Measurements from ENCODE around the gene ZNF415.
A peak's percentile ranks its signal among the peaks of the same experiment; 100 is the strongest.
"Not testable (repeated sequence)": the region's sequence is repeated elsewhere in the genome, so short reads cannot be mapped to it uniquely, and the experiment has no call there.

ZNF415 gene

DNA sequence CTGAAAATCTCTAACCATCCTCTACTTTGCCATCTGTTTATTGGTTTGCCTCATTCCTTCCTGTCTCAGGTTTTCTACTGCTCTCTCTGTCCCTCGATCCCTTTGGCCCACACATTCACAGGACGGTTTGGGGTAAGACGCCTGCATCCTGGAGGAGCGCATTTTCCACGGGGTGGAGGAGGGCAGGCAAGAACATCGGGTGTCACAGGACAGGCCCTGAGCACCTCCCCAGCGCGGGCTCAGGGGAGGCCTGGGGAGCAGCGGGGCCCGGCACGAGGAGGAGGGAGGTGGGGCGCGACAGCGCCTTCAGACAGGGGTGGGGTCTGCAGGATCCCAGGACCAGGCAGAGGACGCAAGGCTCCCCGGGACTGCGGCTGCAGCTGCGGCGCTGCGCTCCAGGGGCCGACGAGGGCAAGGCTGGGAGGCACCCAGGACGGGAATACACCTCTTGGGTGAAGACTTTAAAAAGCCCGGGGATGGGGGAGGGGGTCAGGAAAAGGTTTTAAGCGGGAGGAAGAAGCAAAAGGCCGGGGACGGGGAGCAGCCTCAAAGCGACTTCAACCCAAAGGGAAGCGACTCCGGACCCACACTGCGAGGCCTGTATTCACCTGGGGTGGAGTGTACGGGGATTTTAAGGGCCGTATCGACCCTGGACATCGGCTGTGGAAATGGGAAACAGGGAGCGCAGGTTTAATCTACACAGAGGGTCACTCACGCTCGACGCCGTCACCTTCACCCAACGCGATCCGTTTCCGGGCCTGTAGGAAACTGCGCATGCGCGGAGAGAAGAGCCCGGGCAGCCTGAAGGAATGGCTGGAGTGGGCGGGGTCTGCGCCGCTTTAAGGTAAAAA lies at the start of gene ZNF415:
Gene ZNF415 (minus strand): TSS at position 770 of the 851 bp plus-strand sequence. CDS start 10,234 bp downstream, outside the sequence.
- peak; percentile 60 to 72 for DNase-seq

GRCh38 chr19:53182202-53182601 lies 49.5 kb upstream of the ZNF415 start:
- DNase-seq: no peak

- no peak for DNase-seq
These were observed 45.3 kb upstream of the ZNF415 start for GRCh38 chr19:53177986-53178385.

GRCh38 chr19:53172889-53173288 lies 40.2 kb upstream of the ZNF415 start:
- no peak for DNase-seq

DNA sequence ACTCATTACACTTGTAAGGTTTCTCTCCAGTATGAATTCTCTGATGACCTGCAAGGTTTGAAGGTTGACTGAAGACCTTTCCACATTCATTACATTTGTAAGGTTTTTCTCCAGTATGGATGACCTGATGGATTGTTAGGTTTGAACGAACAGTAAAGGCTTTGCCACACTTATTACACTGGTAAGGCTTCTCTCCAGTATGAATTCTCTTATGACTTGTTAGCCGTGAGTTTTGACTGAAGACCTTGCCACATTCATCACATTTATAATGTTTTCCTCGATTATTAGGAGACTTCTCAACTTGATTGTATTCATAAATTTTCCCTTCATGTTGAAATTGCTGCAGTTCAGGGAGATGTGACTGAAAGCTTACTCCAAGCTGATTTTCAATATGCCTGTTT lies 33.0 kb upstream of the ZNF415 start:
- DNase-seq: no peak

- DNase-seq: no peak
These were observed 28.4 kb upstream of the ZNF415 start for GRCh38 chr19:53161123-53161522.

DNA sequence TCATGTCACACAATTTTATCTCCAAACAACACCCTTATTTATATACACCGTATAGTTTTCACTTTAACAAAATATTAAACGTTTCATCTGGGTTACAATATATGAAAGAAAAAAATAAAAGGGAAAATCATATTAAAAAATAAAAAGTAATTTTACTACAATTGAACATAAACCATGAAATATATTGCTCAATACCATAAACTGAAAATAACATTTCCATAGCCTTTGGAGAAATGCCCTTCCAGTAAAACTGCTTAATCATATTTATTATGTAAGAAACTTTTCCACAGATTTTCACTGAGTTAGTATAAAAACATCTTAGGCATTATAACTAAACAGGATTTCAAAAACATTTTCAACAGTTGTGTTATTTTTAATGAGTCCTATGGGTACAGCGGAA lies 27.6 kb upstream of the ZNF415 start:
- no peak for DNase-seq

DNA sequence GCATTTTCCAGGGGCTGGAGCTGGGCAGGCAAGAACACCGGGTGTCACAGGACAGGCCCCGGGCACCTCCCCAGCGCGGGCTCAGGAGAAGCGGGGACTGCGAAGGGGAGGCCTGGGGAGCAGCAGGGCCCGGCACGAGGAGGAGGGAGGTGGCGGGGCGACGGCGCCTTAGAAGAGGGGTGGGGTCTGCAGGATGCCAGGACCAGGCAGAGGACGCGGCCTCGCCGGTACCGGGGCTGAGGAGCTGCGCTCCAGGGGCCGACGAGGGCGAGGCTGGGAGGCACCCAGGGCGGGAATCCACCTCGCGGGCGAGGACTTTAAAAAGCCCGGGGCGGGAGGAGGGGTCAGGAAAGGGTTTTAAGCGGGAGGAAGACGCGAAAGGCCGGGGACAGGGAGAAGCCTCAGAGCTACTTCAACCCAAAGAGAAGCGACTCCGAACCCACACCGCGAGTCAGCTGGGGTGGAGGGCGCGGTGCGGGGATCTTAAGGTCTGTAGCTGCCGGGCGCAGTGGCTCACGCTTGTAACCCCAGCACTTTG lies 25.5 kb upstream of the ZNF415 start:
- DNase-seq: peak; percentile 29 to 33

- no peak for DNase-seq
These were observed 24.9 kb upstream of the ZNF415 start for GRCh38 chr19:53157626-53158025.

DNA sequence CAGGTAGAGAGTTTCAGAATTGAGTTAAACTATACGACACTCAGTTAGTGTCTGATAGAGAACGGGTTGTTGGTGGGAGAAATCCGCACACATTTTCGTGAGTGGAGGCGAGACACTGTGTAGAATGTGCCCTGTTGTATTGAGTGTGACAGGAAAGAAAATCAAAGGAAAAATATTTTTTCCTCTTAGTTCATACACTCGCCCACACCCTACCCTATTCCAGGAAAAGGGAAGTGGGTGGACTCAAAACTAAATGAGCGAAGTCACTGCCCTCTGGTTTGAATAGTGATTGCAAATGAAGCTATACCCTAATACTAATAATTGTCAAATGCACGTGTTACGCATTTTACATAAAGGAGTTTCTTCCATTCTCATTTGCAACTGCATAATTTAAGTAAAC lies 24.1 kb upstream of the ZNF415 start:
- DNase-seq: no peak

DNA sequence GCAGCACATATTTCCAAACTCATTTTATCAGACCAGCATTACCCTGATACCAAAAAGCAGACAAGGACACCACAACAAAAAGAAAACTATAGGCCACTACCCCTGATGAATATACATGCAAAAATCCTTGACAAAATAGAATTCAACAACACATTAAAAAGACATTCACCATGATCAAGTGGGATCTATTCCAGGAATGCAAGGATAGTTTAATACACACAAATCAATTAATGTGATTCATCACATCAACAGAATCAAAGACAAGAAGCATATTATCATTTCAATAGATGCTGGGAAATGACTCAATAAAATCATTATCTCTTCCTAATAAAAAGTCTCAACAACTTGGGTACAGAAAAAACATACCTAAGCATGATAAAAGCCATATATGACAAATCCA lies 14.9 kb upstream of the ZNF415 start:
- DNase-seq: no peak

DNA sequence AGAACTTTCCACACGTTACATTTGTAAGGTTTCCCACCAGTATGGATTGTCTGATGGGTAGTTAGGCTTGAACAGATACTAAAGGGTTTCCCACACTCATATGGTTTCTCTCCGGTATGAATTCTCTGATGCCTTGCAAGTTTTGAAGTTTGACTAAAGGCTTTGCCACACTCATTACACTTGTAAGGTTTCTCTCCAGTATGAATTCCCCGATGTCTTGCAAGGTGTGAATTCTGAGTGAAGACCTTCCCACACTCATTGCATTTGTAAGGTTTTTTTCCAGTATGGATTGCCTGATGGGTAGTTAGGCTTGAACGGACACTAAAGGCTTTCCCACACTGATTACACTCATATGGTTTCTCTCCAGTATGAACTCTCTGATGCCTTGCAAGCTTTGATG lies 7.6 kb upstream of the ZNF415 start:
- no peak for DNase-seq

DNA sequence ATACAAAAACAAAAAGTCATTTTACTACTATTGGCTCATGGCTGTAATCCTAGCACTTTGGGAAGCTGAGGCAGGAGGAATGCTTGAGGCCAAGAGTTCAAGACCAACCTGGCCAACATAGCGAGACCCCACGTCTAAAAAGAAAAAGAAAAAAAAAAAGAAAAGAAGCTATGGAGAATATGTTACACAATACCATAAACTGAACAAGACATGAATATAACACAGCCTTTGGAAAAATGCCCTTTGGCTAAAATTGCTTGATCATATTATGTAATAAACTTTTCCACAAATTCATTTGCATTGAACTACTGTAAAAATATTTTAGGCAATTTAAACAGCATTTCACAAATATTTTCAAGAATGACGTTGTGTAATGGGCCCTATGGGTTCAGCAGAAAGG lies 3.7 kb upstream of the ZNF415 start:
- no peak for DNase-seq

DNA sequence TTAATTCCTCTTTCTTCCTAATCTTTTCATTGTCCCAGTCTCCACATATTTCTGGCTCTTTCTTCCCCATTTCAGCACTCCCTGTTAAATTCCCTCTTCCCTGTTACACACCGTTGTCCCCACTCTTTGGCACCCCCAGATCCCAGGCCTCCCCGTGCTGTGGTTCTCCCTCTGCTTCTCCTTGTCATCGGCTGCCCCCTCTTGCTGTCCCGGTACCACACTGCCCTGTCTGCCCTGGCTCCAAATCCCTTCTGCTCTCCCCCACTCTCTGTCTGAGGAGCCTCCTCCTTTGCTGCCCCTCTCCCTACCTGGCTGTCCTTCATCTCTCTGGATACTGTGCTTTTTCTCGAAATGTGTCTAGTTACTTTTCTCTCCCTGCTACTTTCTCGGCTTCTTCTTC lies 983 bp downstream of the ZNF415 start:
- DNase-seq: no peak

- DNase-seq: no peak
These were observed 1.6 kb downstream of the ZNF415 start for GRCh38 chr19:53131085-53131590.

DNA sequence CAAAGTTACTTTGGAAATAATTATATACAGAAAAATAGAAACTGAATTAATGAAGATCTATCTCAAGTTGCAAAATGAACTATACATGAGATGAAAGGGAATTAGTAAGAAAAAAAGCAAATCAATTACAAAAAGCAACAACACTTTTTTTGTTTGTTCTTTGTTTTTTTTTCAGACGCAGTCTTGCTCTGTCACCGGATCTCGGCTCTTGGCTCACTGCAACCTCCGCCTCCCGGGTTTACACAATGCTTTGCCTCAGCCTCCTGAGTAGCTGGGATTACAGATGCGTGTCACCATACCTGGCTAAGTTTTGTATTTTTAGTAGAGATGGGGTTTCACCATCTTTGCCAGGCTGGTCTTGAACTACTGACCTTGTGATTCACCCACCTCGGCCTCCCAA lies 2.2 kb downstream of the ZNF415 start:
- no peak for DNase-seq

DNA sequence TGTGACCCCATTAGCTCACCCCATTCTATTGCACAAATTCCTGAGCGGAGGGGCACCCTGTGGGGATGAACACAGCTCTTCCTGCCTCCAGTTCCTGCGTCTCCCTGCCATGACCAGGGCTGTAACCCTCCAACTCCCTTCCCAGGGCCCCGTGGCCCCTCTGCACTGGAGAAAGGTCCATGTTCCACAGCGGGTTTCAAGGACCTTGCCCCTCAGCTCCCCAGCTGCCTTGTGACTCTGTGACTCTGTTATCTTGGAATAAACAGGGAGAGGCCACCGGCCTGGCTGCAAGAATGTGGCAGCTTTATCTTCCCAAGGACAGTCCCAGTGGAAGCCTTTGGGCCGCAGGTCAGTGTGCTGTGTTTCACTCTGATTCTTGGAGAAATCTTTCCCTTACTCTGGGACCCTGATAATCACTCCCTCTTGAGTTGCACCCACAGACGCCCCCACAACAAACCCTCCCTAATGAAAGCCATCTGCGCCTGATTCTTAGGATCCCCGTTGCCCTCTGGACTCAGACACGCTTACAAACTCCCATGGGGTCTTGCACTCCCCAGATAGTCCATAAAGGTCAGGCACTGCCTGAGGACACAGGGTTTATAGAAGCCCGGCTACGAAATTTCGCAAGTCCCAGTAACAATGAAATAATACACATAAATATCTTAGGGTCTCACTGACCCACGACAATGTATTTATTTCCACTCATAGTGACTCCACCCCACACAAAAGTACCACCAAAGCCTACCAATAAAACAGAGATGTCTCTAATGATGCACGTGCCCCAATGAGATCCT lies 5.8 kb downstream of the ZNF415 start:
- DNase-seq: not testable (repeated sequence)

- DNase-seq: no peak
These were observed 9.3 kb downstream of the ZNF415 start for GRCh38 chr19:53123400-53123799.

DNA sequence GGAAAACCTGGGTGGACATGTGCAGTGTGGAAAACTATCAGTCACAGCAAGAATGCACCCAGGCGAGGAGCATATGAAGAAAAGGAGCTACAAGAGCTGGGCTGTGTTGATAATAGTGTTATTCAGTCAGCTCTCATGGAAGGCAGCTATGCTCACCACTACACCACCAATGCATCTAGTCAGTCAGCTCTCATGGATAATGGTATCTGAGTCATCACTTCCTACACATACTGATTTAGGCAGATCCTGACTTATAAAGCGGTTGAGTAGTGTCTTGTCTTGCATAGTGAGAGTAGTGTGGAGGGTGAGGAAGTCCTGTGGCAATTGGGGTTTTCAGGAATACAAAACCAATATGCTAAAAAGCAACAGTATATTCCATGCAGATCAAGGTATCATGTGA lies 20.4 kb downstream of the ZNF415 start:
- DNase-seq: no peak

DNA sequence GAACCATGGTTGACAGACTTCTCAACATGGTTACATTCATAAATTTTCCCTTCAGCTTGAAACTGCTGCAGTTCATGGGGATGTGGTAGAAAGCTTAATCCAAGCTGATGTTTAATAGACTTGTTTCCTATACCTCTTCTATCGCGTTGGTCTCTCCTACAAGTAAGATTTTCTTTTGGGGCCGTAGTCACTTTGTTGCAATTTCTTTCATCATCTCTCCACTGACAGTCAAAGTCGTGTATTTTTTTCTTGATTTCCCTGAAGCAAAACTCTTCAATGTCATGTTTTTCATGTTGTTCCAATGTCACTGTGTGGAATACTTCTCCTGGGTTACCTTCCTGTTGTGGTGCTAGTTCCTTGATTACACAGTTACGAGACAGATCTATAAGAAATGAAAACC lies 23.2 kb downstream of the ZNF415 start:
- no peak for DNase-seq

DNA sequence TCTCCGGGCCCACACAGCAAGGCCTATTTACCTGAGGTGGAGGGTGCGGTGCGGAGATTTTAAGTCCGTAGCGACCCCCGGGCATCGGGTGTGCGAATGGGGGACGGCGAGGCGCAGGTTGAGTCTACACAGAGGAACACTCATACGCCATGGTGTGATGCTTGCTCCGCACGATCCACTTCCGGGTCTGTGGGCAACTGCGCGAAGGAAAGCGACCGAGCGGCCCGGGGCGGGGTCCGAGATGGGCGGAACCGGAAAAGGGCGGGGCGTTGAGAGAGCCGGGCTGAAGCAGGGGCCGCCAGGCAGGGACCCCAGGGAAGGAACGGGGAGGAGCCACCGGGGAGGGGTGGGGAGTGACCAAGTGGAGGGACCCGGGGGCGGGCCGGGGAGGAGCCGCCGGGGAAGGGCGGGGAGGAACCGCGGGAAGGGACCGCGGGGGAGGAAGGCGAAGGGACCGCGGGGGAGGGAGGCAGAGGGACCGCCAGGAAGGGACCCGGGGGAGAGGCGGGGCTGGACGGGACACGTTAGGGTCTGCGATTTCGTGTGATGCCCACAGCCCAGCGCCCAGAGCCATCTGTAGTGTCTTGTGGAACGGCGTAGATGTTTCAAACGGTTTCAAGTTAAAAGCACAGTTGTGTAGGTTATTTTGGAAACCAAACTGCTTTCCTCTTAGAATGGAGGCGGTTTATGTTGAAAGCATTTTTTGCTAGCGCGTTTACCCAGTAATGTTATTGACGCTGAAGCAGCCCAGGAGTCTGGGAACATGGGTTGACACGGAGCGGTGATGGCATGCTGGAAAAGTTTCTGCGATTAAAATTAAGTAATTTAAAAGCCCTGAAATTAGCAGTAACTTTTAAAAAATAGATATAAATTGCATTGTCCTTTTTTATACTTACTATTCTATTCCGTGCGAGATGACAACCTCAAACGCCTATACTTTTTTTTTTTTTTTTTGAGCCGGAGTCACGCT lies 29.2 kb downstream of the ZNF415 start, which contains the start of gene ZNF160:
Gene ZNF160 (minus strand): TSS at position 189 of the 970 bp plus-strand sequence. CDS start 17,146 bp downstream, outside the sequence.
- DNase-seq: peak; percentile 98 to 99

GRCh38 chr19:53102756-53103233 lies 29.9 kb downstream of the ZNF415 start:
- peak; percentile 38 to 42 for DNase-seq
